HEK293 (cell line): Measurements from ENCODE around the gene GPHA2.
A peak's percentile ranks its signal among the peaks of the same experiment; 100 is the strongest.

ENCODE experiments used
- CTCF ChIA-PET: fragments of 350-600 bp; formaldehyde crosslinking; extraction: SDS; loops from one replicate; lab custom pipeline; 2021; ENCODE audit warnings: antibody characterized with exemption; lab: Yijun Ruan, JAX
- POLR2A ChIA-PET: fragments of 300-600 bp; formaldehyde crosslinking; extraction: SDS; loops from one replicate; lab custom pipeline; 2020; ENCODE audit warnings: antibody characterized with exemption, inconsistent platforms; lab: Yijun Ruan, JAX
- H3K27ac ChIP-seq: fragments of 200-500 bp; sonication (Bioruptor generic); 2 replicates; pipeline ENCODE4 v1.5.1; 2014; ENCODE audit warnings: low read depth, low read length, control low read depth, inconsistent platforms; ENCODE audit errors: extremely low read depth
- H3K36me3 ChIP-seq, 2 experiments: fragments of 200-500 bp in 1 of 2; sonication (Bioruptor generic) in 1 of 2; 1 replicate in 1 of 2; 2 replicates in 1 of 2; pipeline ENCODE4 v1.5.1; 2014 to 2017; ENCODE audit warnings: inconsistent platforms in 2 of 2, low read length in 2 of 2; ENCODE audit not compliant: control insufficient read depth in 2 of 2, insufficient read depth in 1 of 2
- H3K4me1 ChIP-seq: fragments of 200-500 bp; sonication (Bioruptor generic); 2 replicates; pipeline ENCODE4 v1.5.1; 2014; ENCODE audit warnings: mild to moderate bottlenecking, low read length, inconsistent platforms; ENCODE audit not compliant: control insufficient read depth, insufficient read depth
- H3K4me3 ChIP-seq: 2 replicates; pipeline ENCODE4 v1.5.1; 2011; ENCODE audit warnings: low read depth, mild to moderate bottlenecking, control low read depth, low read length, moderate library complexity
- H3K9me3 ChIP-seq: fragments of 200-500 bp; sonication (Bioruptor generic); 2 replicates; pipeline ENCODE4 v1.5.1; 2014; ENCODE audit warnings: low read depth, low read length, inconsistent platforms; ENCODE audit not compliant: control insufficient read depth, insufficient read depth
- GLI2 ChIP-seq: fragments of 450-650 bp; formaldehyde crosslinking; IDR thresholded peaks from 2 replicates; pipeline ENCODE4; 2017; ENCODE audit warnings: missing biosample characterization, missing genetic modification characterization, low read depth, borderline replicate concordance
- HOXA7 ChIP-seq: sonication (generic); formaldehyde crosslinking; IDR thresholded peaks from 2 replicates; pipeline ENCODE4 v1.8.1; 2022; ENCODE audit warnings: missing genetic modification reagents, borderline replicate concordance
- HOXD13 ChIP-seq: sonication (generic); formaldehyde crosslinking; IDR thresholded peaks from 2 replicates; pipeline ENCODE4 v1.8.0; 2022; ENCODE audit warnings: missing genetic modification reagents, borderline replicate concordance
- SETDB1 ChIP-seq: IDR thresholded peaks from one replicate; pipeline ENCODE4 v1.6.1; 2017; ENCODE audit warnings: mild to moderate bottlenecking, low read length, moderate library complexity, mixed read lengths; ENCODE audit not compliant: insufficient read length
- YY2 ChIP-seq: fragments of 450-650 bp; formaldehyde crosslinking; IDR thresholded peaks from 2 replicates; pipeline ENCODE4 v1.5.1; 2016; ENCODE audit warnings: missing biosample characterization, missing genetic modification characterization
- ZFP3 ChIP-seq: fragments of 450-650 bp; formaldehyde crosslinking; IDR thresholded peaks from 2 replicates; pipeline ENCODE4 v1.5.1; 2016; ENCODE audit warnings: low read depth, missing biosample characterization, missing genetic modification characterization
- ZNF121 ChIP-seq: fragments of 450-650 bp; formaldehyde crosslinking; IDR thresholded peaks from 2 replicates; pipeline ENCODE4 v1.5.1; 2016; ENCODE audit warnings: missing biosample characterization, missing genetic modification characterization
- ZNF157 ChIP-seq: fragments of 450-650 bp; formaldehyde crosslinking; IDR thresholded peaks from 2 replicates; pipeline ENCODE4 v1.5.1; 2016; ENCODE audit warnings: missing biosample characterization, missing genetic modification characterization
- ZNF24 ChIP-seq: fragments of 450-650 bp; formaldehyde crosslinking; IDR thresholded peaks from 2 replicates; pipeline ENCODE4 v1.5.1; 2016; ENCODE audit warnings: missing biosample characterization, missing genetic modification characterization
- ZNF514 ChIP-seq: fragments of 450-650 bp; formaldehyde crosslinking; IDR thresholded peaks from 2 replicates; pipeline ENCODE4 v1.5.1; 2016; ENCODE audit warnings: missing biosample characterization, missing genetic modification characterization
- ZNF585B ChIP-seq: fragments of 450-650 bp; formaldehyde crosslinking; IDR thresholded peaks from 2 replicates; pipeline ENCODE4 v1.5.1; 2016; ENCODE audit warnings: missing biosample characterization, missing genetic modification characterization
- ZSCAN16 ChIP-seq: fragments of 450-650 bp; formaldehyde crosslinking; IDR thresholded peaks from 2 replicates; pipeline ENCODE4 v1.5.1; 2016; ENCODE audit warnings: missing biosample characterization, missing genetic modification characterization
- TF ChIP-seq, protein P1 (sequence below): fragments of 450-650 bp; formaldehyde crosslinking; IDR thresholded peaks from 2 replicates; pipeline ENCODE4 v1.5.1; 2016; ENCODE audit warnings: missing biosample characterization, missing genetic modification characterization
- TF ChIP-seq, protein P2 (sequence below): fragments of 450-650 bp; formaldehyde crosslinking; IDR thresholded peaks from 2 replicates; pipeline ENCODE4 v1.5.1; 2016; ENCODE audit warnings: missing biosample characterization, missing genetic modification characterization, low read depth
- TF ChIP-seq, protein P3 (sequence below): fragments of 450-650 bp; formaldehyde crosslinking; IDR thresholded peaks from 2 replicates; pipeline ENCODE4 v1.5.1; 2016; ENCODE audit warnings: missing biosample characterization, missing genetic modification characterization
- TF ChIP-seq, protein P4 (sequence below): fragments of 450-650 bp; formaldehyde crosslinking; optimal IDR thresholded peaks from 2 replicates; pipeline ENCODE3; 2016; ENCODE audit warnings: missing biosample characterization, mild to moderate bottlenecking, missing genetic modification characterization

Gene GPHA2

DNA sequence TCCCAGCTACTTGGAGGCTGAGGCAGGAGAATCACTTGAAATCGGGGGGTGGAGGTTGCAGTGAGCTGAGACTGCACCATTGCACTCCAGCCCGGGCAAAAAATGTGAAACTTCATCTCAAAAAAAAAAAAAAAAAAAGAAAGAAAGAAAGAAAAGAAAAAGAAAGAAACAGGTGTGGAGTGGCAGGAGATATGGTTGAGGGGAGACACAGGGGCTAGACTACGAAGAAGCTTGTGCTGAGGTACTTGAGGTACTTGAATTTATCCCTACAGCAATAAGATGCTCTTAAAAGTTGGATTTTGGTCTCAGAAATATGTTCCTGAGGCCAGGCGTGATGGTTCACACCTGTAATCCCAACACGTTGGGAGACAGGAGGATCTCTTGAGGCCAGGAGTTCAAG is 38.4 kb upstream of the GPHA2 start:
- H3K36me3 ChIP-seq = no peaks in the 10 kb centered on the region
- H3K4me3 ChIP-seq = no peak overlapping the region
- H3K9me3 ChIP-seq = no peaks in the 10 kb centered on the region
- TF ChIP-seq, protein P1, sequence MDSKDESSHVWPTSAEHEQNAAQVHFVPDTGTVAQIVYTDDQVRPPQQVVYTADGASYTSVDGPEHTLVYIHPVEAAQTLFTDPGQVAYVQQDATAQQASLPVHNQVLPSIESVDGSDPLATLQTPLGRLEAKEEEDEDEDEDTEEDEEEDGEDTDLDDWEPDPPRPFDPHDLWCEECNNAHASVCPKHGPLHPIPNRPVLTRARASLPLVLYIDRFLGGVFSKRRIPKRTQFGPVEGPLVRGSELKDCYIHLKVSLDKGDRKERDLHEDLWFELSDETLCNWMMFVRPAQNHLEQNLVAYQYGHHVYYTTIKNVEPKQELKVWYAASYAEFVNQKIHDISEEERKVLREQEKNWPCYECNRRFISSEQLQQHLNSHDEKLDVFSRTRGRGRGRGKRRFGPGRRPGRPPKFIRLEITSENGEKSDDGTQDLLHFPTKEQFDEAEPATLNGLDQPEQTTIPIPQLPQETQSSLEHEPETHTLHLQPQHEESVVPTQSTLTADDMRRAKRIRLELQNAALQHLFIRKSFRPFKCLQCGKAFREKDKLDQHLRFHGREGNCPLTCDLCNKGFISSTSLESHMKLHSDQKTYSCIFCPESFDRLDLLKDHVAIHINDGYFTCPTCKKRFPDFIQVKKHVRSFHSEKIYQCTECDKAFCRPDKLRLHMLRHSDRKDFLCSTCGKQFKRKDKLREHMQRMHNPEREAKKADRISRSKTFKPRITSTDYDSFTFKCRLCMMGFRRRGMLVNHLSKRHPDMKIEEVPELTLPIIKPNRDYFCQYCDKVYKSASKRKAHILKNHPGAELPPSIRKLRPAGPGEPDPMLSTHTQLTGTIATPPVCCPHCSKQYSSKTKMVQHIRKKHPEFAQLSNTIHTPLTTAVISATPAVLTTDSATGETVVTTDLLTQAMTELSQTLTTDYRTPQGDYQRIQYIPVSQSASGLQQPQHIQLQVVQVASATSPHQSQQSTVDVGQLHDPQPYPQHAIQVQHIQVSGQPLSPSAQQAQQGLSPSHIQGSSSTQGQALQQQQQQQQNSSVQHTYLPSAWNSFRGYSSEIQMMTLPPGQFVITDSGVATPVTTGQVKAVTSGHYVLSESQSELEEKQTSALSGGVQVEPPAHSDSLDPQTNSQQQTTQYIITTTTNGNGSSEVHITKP (tag by site-specific recombination) = 0 out of 2 replicates have a peak, but pooled peaks have one; percentile 11
- no peak for TF ChIP-seq YY2 (tag by site-specific recombination)
- ChIA-PET POLR2A (interaction anchor here (0.7 kb wide), 2 partner anchors 107 to 354 kb away, joined by 4 to 5 read pairs; no protein-coding TSS in a partner anchor), CTCF (interaction anchor here (0.6 kb wide), 1 partner anchor 102 kb away, joined by 5 read pairs; no protein-coding TSS in a partner anchor)
- H3K4me1 ChIP-seq = no peaks in the 10 kb centered on the region
- no peak overlapping the region for H3K27ac ChIP-seq

DNA sequence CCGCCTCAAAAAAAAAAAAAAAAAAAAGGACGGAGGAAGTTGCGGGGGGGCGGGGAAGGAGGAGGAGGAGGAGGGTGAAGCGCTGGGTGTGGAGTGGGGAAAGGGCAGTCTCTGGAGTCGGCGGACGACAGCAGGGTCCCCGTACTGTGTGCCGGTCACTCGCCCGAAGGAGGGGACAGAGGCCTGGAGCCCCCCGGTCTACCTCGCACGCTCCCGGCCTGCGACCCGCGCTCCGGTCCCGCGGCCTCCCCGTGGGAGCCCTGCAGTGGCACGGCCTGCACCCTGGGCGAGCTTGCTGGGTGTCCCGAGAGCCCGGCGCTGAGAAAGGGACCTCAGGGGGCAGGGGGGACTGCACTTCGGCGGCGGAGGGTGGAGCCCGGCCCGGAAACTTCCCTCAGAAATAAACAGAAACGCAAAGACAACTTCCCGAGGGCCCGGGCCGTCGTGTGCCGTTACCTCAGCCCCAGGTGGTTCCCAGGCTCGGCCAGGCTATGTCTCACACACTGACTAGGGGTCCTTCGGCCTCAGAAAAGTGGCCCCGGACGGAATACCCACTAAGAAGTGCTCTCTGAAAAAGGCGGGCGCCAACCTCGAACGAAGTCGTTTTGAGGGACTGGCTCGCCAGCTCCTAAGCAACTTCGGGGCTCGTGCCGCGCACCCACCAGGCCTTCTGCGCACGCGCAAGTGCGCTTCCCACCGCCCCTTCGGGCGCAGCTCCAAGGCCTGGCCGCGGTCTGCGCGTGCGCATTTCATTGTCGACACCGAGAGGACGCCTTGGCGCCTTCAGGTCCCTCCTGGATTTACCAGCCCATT is 35.9 kb upstream of the GPHA2 start, which contains the start of gene MAJIN:
Gene MAJIN, minus strand, starts transcription at position 688 of the 813 bp plus-strand sequence. CDS start 12,703 bp downstream, outside the sequence.
- H3K4me1 ChIP-seq = no peaks in the 10 kb centered on the region
- CTCF ChIA-PET = no interaction called here
- no peaks in the 10 kb centered on the region for H3K36me3 ChIP-seq
- H3K9me3 ChIP-seq = no peaks in the 10 kb centered on the region
- no peak within 1 kb of the TSS for H3K4me3 ChIP-seq
- no peak for TF ChIP-seq ZNF24 (tag by site-specific recombination)
- TF ChIP-seq SETDB1 = peak; percentile 26
- no peak within 1 kb of the TSS for H3K27ac ChIP-seq
- POLR2A ChIA-PET = no interaction called here

DNA sequence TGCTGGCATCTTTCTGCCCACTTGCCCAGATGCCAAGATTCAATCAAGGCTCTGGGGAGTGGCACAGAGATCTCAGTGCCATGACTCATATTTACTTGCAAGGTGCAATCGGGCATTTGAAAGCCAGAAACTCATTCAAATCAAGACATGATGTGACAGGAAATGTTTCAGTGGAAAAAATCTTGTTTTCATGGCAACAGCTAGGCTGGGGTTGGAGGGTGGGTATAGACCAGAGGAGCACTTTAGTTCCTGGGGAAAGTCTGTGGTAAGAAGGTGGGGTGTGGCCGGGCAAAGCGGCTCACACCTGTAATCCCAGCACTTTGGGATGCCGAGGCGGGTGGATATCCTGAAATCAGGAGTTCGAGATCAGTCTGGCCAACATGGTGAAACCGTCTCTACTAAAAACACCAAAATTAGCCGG is 35.0 kb upstream of the GPHA2 start:
- ChIA-PET POLR2A (no interaction called here), CTCF (no interaction called here)
- H3K27ac ChIP-seq = no peak overlapping the region

More for the DNA sequence above, 35.0 kb upstream of the GPHA2 start:
- H3K4me3 ChIP-seq = no peak overlapping the region
- no peaks in the 10 kb centered on the region for H3K9me3 ChIP-seq
- H3K4me1 ChIP-seq = no peaks in the 10 kb centered on the region
- no peak for TF ChIP-seq ZNF514 (tag by site-specific recombination)
- TF ChIP-seq ZSCAN16 = no peak
- TF ChIP-seq, protein P2, sequence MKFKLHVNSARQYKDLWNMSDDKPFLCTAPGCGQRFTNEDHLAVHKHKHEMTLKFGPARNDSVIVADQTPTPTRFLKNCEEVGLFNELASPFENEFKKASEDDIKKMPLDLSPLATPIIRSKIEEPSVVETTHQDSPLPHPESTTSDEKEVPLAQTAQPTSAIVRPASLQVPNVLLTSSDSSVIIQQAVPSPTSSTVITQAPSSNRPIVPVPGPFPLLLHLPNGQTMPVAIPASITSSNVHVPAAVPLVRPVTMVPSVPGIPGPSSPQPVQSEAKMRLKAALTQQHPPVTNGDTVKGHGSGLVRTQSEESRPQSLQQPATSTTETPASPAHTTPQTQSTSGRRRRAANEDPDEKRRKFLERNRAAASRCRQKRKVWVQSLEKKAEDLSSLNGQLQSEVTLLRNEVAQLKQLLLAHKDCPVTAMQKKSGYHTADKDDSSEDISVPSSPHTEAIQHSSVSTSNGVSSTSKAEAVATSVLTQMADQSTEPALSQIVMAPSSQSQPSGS (tag by site-specific recombination) = no peak
- no peak for TF ChIP-seq HOXD13 (CRISPR knock-in tag)
- TF ChIP-seq, protein P3, sequence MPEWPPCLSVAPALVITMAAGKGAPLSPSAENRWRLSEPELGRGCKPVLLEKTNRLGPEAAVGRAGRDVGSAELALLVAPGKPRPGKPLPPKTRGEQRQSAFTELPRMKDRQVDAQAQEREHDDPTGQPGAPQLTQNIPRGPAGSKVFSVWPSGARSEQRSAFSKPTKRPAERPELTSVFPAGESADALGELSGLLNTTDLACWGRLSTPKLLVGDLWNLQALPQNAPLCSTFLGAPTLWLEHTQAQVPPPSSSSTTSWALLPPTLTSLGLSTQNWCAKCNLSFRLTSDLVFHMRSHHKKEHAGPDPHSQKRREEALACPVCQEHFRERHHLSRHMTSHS (tag by site-specific recombination) = no peak
- no peak for TF ChIP-seq ZNF585B (tag by site-specific recombination)
- TF ChIP-seq ZNF157 = no peak
- no peak for TF ChIP-seq GLI2 (tag by site-specific recombination)
- TF ChIP-seq ZNF121 = no peak
- no peak for TF ChIP-seq ZFP3
- no peak for TF ChIP-seq HOXA7 (CRISPR knock-in tag)
- TF ChIP-seq, protein P4, sequence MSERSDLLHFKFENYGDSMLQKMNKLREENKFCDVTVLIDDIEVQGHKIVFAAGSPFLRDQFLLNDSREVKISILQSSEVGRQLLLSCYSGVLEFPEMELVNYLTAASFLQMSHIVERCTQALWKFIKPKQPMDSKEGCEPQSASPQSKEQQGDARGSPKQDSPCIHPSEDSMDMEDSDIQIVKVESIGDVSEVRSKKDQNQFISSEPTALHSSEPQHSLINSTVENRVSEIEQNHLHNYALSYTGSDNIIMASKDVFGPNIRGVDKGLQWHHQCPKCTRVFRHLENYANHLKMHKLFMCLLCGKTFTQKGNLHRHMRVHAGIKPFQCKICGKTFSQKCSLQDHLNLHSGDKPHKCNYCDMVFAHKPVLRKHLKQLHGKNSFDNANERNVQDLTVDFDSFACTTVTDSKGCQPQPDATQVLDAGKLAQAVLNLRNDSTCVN (tag by site-specific recombination) = no peak
- H3K36me3 ChIP-seq = no peaks in the 10 kb centered on the region
